ENCODE results near the gene XCL1. TPM values are rescaled to one million over a fixed set of nuclear protein-coding genes. Genes with fewer than 3 reads are reported as not detected.

Gene XCL1
- total and polyA plus RNA-seq, 2 of the 13 experiments (the other 11 are each of a cell fraction or from before 2014, with no cell fraction given): 2.5 to 7.6 TPM

- TF ChIP-seq ZNF639 (CRISPR knock-in tag; conservative IDR thresholded peaks at IDR 0.05) (no peak), SRY (CRISPR knock-in tag; IDR thresholded peaks at IDR 0.05) (no peak), ZNF335 (CRISPR knock-in tag; IDR thresholded peaks at IDR 0.05) (no peak), PRDM15 (CRISPR knock-in tag; IDR thresholded peaks at IDR 0.05) (no peak), ZSCAN12 (CRISPR knock-in tag; IDR thresholded peaks at IDR 0.05) (no peak), FOXM1 (CRISPR knock-in tag; IDR thresholded peaks at IDR 0.05) (no peak), ZNF343 (CRISPR knock-in tag; IDR thresholded peaks at IDR 0.05) (no peak), ZNF530 (CRISPR knock-in tag; IDR thresholded peaks at IDR 0.05; ENCODE audit: low read depth) (no peak), BRF2 (CRISPR knock-in tag; IDR thresholded peaks at IDR 0.05) (no peak), ATAD3A (CRISPR knock-in tag; IDR thresholded peaks at IDR 0.05) (no peak), GZF1 (CRISPR knock-in tag; IDR thresholded peaks at IDR 0.05) (no peak), ZZZ3 (CRISPR knock-in tag; IDR thresholded peaks at IDR 0.05; ENCODE audit: borderline replicate concordance) (no peak), SMAD3 (CRISPR knock-in tag; IDR thresholded peaks at IDR 0.05) (no peak), ZXDC (CRISPR knock-in tag; IDR thresholded peaks at IDR 0.05) (no peak), XRCC5 (optimal IDR thresholded peaks at IDR 0.05; ENCODE audit: low read length) (no peak), RFX3 (CRISPR knock-in tag; IDR thresholded peaks at IDR 0.05) (no peak), ZBTB44 (CRISPR knock-in tag; IDR thresholded peaks at IDR 0.05) (no peak), MAF1 (CRISPR knock-in tag; IDR thresholded peaks at IDR 0.05; ENCODE audit: borderline replicate concordance) (no peak), NFRKB (IDR thresholded peaks at IDR 0.05) (no peak), POGZ (CRISPR knock-in tag; IDR thresholded peaks at IDR 0.05) (peak; percentile 48; the same call in 1 of the 2 replicates), ZNF362 (CRISPR knock-in tag; IDR thresholded peaks at IDR 0.05; ENCODE audit: borderline replicate concordance) (no peak)
Measured at GRCh38 chr1:168551688-168552087, 24.7 kb upstream of the XCL1 start (continued).
